SU-DHL-6 (cell line): ENCODE measurements around the gene FXR1.

Experiments
- EZH2phosphoT487 ChIP-seq: fragments of 200-600 bp; sonication (generic), shearing (Covaris generic); conservative IDR thresholded peaks from 2 replicates; pipeline ENCODE4 v1.6.1; 2018; ENCODE audit warnings: mild to moderate bottlenecking, antibody characterized with exemption, low read length, moderate library complexity, mixed read lengths
- TF ChIP-seq, protein P1 (sequence below): fragments of 200-600 bp; sonication (generic); IDR thresholded peaks from one replicate; pipeline ENCODE4 v1.5.1; 2017; ENCODE audit warnings: antibody characterized with exemption, mild to moderate bottlenecking, low read length, moderate library complexity; ENCODE audit not compliant: insufficient read depth, poor library complexity, severe bottlenecking

- TF ChIP-seq, protein P1, sequence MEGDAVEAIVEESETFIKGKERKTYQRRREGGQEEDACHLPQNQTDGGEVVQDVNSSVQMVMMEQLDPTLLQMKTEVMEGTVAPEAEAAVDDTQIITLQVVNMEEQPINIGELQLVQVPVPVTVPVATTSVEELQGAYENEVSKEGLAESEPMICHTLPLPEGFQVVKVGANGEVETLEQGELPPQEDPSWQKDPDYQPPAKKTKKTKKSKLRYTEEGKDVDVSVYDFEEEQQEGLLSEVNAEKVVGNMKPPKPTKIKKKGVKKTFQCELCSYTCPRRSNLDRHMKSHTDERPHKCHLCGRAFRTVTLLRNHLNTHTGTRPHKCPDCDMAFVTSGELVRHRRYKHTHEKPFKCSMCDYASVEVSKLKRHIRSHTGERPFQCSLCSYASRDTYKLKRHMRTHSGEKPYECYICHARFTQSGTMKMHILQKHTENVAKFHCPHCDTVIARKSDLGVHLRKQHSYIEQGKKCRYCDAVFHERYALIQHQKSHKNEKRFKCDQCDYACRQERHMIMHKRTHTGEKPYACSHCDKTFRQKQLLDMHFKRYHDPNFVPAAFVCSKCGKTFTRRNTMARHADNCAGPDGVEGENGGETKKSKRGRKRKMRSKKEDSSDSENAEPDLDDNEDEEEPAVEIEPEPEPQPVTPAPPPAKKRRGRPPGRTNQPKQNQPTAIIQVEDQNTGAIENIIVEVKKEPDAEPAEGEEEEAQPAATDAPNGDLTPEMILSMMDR = no peak
- no peak for TF ChIP-seq EZH2phosphoT487
These were observed 1.6 kb upstream of the FXR1 start for GRCh38 chr3:180910823-180911222.
